Thymus (tissue), 11 donors: ENCODE results near the gene CWC15. TPM values are rescaled to one million over a fixed set of nuclear protein-coding genes. Genes with fewer than 3 reads are reported as not detected.

Experiments used
- DNase-seq, 9 donors: peaks; one replicate each; pipeline ENCODE4 v3.0.0-alpha.2; 2013; ENCODE audit warnings: low spot score in 9 of 9, low read depth in 6 of 9, missing footprints in 1 of 9
- H3K27ac ChIP-seq, 2 donors: one replicate each; pipeline ENCODE4 v1.5.1; 2013; ENCODE audit warnings: control low read depth in 1 of 2, low read depth in 1 of 2, low read length in 1 of 2, mild to moderate bottlenecking in 1 of 2, moderate library complexity in 1 of 2
- H3K27me3 ChIP-seq, 2 donors: one replicate each; pipeline ENCODE4 v1.5.1; 2013; ENCODE audit warnings: low read length in 1 of 2; ENCODE audit not compliant: control insufficient read depth in 2 of 2, insufficient read depth in 1 of 2
- H3K36me3 ChIP-seq, 2 donors: one replicate each; pipeline ENCODE4 v1.5.1; 2013; ENCODE audit warnings: low read length in 1 of 2, mild to moderate bottlenecking in 1 of 2, moderate library complexity in 1 of 2; ENCODE audit not compliant: control insufficient read depth in 2 of 2, insufficient read depth in 2 of 2
- H3K4me1 ChIP-seq, 2 donors: one replicate each; pipeline ENCODE4 v1.5.1; 2013; ENCODE audit warnings: low read length in 2 of 2; ENCODE audit not compliant: control insufficient read depth in 2 of 2, insufficient read depth in 2 of 2
- H3K4me3 ChIP-seq, 2 donors: one replicate each; pipeline ENCODE4 v1.5.1; 2013; ENCODE audit warnings: low read length in 2 of 2, control low read depth in 1 of 2, mild to moderate bottlenecking in 1 of 2
- H3K9me3 ChIP-seq, 2 donors: one replicate each; pipeline ENCODE4 v1.5.1; 2013; ENCODE audit warnings: low read length in 1 of 2, mild to moderate bottlenecking in 1 of 2; ENCODE audit not compliant: control insufficient read depth in 2 of 2, insufficient read depth in 1 of 2
- WGBS: extraction: QIAGEN DNeasy Blood & Tissue Kit; methylation state at CpG from one replicate; pipeline ENCODE4 v1.1.7; 2013; 5-methylcytosine and 5-hydroxymethylcytosine counted together
- polyA plus RNA-seq: library from polyadenylated mRNA; stranded (reverse); fragments of 200-250 nt; gene quantifications from one replicate; pipeline ENCODE4 v1.2.3, GENCODE V29; 2013
- total RNA-seq: library from RNA; stranded (reverse); fragments of 120-200 nt; gene quantifications from one replicate; pipeline ENCODE4 v1.2.4, GENCODE V29; 2013
- donor health status: healthy.

Gene CWC15
- total and polyA plus RNA-seq, 2 donors = 95.8 to 120 TPM

DNA sequence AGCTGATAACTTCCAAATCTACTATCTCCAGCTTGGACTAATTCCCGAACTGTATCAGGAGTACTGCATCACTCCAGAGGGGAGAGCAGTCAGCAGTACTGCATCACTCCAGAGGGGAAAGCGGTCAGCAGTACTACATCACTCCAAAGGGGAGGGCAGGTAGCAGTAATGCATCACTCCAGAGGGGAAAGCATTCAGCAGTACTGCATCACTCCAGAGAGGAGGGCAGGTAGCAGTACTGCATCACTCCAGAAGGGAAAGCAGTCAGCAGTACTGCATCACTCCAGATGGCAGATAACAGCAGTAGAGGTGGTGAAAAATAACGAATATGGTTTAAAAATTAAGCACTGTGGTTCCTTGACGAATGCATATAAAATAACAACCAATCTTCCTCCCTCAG is 8.4 kb downstream of the CWC15 start:
- no peak overlapping the region for H3K4me3 ChIP-seq
- peaks cover 35 to 92% of the 10 kb centered on the region in 2 donors for H3K36me3 ChIP-seq
- no peaks in the 10 kb centered on the region for H3K27me3 ChIP-seq
- WGBS = 97% methylated on average over 4 of the region's 4 CpGs
- no peak for DNase-seq
- no peaks in the 10 kb centered on the region for H3K4me1 ChIP-seq
- H3K9me3 ChIP-seq = no peaks in the 10 kb centered on the region
- no peak overlapping the region for H3K27ac ChIP-seq

DNA sequence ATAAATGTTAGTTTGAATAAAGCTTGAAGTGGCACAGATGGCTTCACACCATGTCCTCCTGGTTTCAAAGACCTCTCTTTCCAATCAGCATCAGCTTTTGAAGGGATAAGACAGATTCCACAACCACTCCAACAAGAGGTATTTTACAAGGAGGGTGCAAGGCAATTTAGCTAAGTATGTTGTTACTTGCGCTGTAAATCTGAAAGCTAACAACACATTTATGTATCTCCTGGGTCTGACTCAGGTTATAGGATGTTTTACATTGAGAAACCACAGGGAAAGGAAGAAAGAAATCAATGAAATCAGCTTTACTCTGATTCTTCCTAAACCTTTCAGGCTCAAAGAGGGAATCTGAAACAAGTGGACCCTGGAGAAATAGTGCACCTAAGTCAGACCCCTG is 12.1 kb downstream of the CWC15 start:
- Histone ChIP-seq H3K9me3 (no peaks in the 10 kb centered on the region), H3K27me3 (no peaks in the 10 kb centered on the region), H3K4me3 (no peak overlapping the region), H3K4me1 (no peaks in the 10 kb centered on the region), H3K36me3 (peaks cover 35 to 64% of the 10 kb centered on the region in 2 donors), H3K27ac (no peak overlapping the region)
- WGBS = 100% methylated on average over 1 of the region's 1 CpG
- no peak for DNase-seq

DNA sequence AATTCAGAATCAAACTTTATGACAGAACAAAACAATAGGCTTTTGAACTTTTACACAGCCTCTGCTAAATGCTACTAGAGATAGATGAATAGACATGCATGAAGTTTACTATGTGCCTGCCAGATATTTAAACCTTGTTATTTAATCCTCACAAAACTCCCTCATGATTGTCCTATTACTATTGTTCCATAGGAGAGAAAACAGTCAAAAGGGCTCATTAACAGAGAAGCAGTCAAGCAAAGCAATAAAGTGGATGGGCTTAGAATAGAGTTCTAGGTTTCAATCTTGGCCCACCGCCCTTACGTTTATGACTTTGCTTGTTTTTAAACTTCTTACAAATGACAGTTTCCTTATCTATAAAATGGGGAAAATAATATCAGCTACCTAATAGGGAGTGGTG is 12.9 kb downstream of the CWC15 start:
- Histone ChIP-seq H3K9me3 (no peaks in the 10 kb centered on the region), H3K4me1 (no peaks in the 10 kb centered on the region), H3K27me3 (no peaks in the 10 kb centered on the region), H3K36me3 (peaks cover 28 to 57% of the 10 kb centered on the region in 2 donors), H3K4me3 (no peak overlapping the region), H3K27ac (no peak overlapping the region)
- no peak for DNase-seq
- WGBS = 96% methylated on average over 2 of the region's 2 CpGs

DNA sequence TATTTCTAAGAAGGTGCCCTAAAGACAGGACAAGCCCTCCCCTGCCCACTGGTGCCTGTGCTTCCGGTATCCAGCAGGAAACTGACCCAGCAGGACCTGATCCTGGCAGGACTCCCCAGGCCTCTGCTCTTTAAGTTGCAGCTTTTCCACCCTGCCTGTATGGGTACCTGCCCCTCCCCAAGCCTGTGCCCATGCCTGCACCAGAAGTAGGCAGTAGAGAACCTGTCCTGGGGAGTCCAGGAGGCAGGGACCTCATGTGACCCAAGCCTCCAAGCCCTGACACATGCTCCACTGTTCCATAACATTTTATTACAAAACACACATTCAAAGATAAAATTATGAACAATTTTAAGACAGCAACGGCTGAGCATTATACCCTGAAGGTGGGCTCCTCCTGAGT is 14.2 kb downstream of the CWC15 start:
- H3K27ac ChIP-seq = no peak overlapping the region
- 96% methylated on average over 2 of the region's 2 CpGs for WGBS
- H3K9me3 ChIP-seq = peaks cover 0 to 3% of the 10 kb centered on the region in 2 donors
- peaks cover 0 to 4% of the 10 kb centered on the region in 2 donors for H3K4me1 ChIP-seq
- DNase-seq = no peak
- no peaks in the 10 kb centered on the region for H3K27me3 ChIP-seq
- peaks cover 17 to 43% of the 10 kb centered on the region in 2 donors for H3K36me3 ChIP-seq
- no peak overlapping the region for H3K4me3 ChIP-seq

DNA sequence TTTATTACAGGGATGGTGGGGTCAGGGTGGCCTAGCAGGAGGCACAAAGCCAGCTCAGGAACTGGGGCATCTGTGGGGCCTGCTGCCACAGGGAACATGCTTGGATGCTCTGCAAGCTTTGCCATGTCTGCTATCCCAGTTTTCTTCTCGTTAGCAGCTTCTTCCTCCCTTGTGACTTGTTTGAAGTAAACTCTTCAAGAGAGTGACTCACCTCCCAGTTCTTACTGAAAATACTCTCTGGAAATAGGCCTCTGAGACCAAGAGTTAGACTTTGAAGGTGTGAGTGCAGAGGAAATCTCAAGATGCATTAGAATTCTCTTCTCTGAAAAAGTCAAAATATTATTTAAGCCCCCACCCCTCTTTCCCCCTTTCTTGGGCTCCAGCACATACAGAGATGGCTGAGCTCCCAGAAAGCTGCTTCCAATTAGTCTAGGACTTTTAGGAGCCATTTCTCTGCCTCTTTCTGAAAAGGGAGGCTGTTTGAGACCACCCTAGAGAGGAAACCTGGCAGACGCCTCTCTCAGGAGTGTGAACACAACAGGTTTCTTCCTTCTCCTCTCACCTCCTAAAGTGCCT is 15.1 kb downstream of the CWC15 start:
- 83% methylated on average over 2 of the region's 2 CpGs for WGBS
- no peak for DNase-seq
- peaks cover 0 to 5% of the 10 kb centered on the region in 2 donors for H3K4me1 ChIP-seq
- H3K4me3 ChIP-seq = no peak overlapping the region
- peaks cover 0 to 4% of the 10 kb centered on the region in 2 donors for H3K9me3 ChIP-seq
- H3K27ac ChIP-seq = no peak overlapping the region
- peaks cover 16 to 34% of the 10 kb centered on the region in 2 donors for H3K36me3 ChIP-seq
- no peaks in the 10 kb centered on the region for H3K27me3 ChIP-seq

DNA sequence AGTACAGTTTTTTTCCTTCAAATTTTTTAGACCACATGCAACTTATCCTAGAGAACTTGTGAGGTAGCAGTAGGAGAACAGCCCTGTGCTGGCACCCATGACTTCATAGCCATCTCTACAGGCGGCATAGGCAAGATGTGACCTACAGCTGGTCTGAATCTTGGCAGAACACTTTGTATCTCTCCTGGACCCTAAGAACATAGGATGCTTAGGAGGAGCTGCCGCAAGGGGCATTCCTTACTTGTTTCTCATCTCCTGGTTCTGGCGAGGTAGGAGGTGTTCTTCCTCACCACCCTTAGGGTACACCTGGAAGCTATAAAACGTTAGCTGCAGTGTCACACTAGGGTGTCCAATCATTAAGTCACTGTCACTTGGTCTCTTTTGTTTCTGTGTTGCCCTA is 16.4 kb downstream of the CWC15 start:
- no peak for DNase-seq
- H3K27me3 ChIP-seq = no peaks in the 10 kb centered on the region
- H3K36me3 ChIP-seq = peaks cover 9 to 22% of the 10 kb centered on the region in 2 donors
- H3K9me3 ChIP-seq = peaks cover 0 to 4% of the 10 kb centered on the region in 2 donors
- no peak overlapping the region for H3K4me3 ChIP-seq
- peaks cover 0 to 5% of the 10 kb centered on the region in 2 donors for H3K4me1 ChIP-seq
- WGBS = 72% methylated on average over 4 of the region's 4 CpGs
- H3K27ac ChIP-seq = no peak overlapping the region

DNA sequence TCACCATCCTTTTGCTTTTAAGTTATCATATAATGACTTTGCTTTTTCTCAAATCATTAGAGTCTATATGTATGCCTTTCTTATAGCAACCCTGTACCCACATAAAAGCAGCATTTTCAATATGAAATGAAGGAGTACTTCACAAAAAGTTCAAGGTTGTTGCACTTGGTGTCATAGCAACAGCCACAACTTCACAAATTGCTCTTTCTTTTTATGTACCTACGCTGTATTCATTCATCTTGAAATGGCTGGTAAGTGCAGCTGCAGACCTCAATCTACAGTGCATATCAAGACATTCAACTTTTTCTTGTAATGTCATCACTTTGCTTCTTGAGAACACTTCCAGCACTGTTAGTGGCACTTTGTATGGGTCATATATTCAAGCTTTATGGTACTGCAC is 18.6 kb downstream of the CWC15 start:
- Histone ChIP-seq H3K27me3 (no peaks in the 10 kb centered on the region), H3K4me1 (peaks cover 0 to 5% of the 10 kb centered on the region in 2 donors), H3K36me3 (peaks cover 3 to 6% of the 10 kb centered on the region in 2 donors), H3K4me3 (no peak overlapping the region), H3K9me3 (peaks cover 0 to 4% of the 10 kb centered on the region in 2 donors), H3K27ac (peak overlapping the region; percentile 40 to 68)
- peak; percentile 56 to 94 (median 83) for DNase-seq
- WGBS = 8% methylated on average over 1 of the region's 1 CpG

DNA sequence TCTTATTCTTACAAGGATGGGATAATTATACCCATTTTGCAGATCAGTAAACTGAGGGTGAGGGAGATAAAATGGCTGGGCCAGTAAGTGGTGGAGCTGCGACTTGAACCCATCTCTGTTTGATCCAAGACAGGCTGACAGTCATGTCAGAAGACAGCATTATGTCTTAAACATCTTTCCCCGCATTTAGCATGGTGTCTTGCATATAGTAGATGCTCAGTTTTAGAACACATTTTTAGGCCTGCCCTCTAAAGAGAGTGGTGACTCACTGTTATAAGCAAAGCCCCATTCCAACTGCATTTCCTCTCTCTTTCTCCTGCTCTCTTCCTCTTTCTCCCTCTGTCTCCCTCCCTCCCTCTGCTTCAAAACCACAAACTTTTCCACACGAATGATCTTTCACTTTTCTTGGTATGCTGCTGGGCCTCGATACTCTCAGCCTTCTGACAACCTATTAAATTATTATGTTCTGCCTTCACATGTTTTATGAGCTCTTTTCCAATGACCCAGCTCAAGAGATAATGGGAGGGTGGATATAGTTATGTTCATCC is 25.2 kb downstream of the CWC15 start:
- no peak for DNase-seq
- Histone ChIP-seq H3K36me3 (no peaks in the 10 kb centered on the region), H3K27me3 (no peaks in the 10 kb centered on the region), H3K4me3 (no peak overlapping the region), H3K27ac (no peak overlapping the region), H3K9me3 (no peaks in the 10 kb centered on the region), H3K4me1 (peaks cover 0 to 3% of the 10 kb centered on the region in 2 donors)
- 50% methylated on average over 4 of the region's 4 CpGs for WGBS

DNA sequence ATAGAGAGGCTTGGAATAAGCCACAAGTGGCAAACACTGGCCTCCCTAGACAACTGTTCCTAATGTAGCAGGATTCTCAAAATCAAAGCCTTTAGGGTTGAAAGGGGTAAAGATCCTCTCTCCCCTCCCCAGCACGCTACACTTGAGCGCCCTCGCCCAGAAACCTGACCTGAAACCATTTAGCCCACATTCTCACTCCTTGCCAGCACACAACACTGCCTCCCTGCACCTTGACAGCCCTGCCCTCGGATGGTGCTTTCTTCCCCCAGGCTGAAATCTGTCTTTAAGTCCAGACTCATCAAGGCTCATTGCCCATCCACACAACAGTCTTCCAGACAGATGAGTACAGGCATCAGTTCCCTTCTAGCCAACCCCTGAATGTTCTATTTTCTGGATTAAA is 26.5 kb downstream of the CWC15 start:
- H3K9me3 ChIP-seq = no peaks in the 10 kb centered on the region
- H3K36me3 ChIP-seq = no peaks in the 10 kb centered on the region
- no peaks in the 10 kb centered on the region for H3K27me3 ChIP-seq
- H3K4me1 ChIP-seq = peaks cover 0 to 3% of the 10 kb centered on the region in 2 donors
- no peak overlapping the region for H3K27ac ChIP-seq
- WGBS = 96% methylated on average over 4 of the region's 4 CpGs
- DNase-seq = no peak
- no peak overlapping the region for H3K4me3 ChIP-seq
